AG09309 (cell line): ENCODE measurements around the gene B4GALT1.
"Not testable (repeated sequence)": the region's sequence is repeated elsewhere in the genome, so short reads cannot be mapped to it uniquely, and the experiment has no call there.

Source experiments
- DNase-seq: peaks from one replicate; pipeline ENCODE4 v3.0.0-alpha.2; 2010; ENCODE audit warnings: low read depth
- H3K4me3 ChIP-seq: 2 replicates; pipeline ENCODE4 v1.5.1; 2011; ENCODE audit warnings: mild to moderate bottlenecking, low read depth, low read length, moderate library complexity; ENCODE audit not compliant: control insufficient read depth
- CTCF ChIP-seq: IDR thresholded peaks from 2 replicates; pipeline ENCODE4 v1.5.1; 2011; ENCODE audit warnings: mild to moderate bottlenecking, low read depth, low read length, inconsistent platforms; ENCODE audit not compliant: insufficient read depth, control insufficient read depth; ENCODE audit errors: missing control alignments

The B4GALT1 gene

DNA sequence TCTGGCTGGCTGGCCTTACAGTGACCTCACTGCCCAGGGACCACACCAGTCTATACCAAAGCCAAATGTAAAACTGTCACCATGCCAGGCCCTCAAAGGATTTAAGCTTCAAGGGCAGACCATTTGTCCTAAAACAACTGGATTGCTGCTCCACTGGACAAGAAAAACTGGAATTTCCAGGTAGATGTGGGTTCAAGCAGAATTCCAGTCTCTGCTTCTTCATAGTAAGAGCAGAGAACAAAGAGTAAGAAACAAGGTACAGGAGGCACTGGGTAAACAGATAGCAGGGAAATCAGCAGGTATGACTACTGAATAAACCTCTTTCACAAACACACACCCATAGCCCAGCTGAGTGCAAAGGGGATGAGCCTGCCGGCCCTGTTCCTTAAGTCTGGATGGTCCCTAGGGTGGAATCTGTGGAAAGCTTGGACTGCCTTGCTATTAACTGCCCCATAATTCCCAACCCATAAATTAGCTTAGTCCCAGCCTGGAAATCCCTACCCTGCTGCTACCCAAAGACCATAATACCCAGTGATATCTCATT lies 5.5 kb downstream of the B4GALT1 start:
- no peak for TF ChIP-seq CTCF
- H3K4me3 ChIP-seq: peak overlapping the region; percentile 18
- no peak for DNase-seq

DNA sequence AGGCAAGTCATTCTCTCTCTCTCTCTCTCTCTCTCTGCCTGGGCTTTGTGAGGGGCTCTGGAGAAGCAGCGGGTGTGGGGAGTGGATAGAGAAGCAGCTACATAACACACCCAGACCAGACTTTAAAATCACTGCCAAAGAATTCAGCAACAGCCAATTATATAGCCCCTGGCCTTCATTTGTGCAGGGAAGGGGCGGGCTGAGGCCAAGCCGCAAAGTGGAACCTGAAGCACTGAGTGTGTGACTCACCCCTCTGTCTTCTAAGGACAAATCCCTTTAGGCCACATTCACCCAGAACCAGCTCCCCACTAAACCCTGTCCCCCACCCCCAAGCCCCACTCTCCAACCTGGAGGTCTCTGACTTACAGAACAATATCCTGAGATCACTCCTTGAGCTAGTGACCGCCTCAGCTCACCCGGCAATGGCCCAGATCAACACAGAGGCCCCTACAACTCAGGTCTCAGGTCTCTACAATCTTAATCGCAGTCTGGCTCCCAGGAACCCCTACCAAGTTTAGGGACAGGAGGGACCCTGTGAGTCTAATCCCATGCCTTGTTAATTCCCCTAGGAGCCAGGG lies 6.0 kb downstream of the B4GALT1 start:
- no peak for TF ChIP-seq CTCF
- peak; percentile 92 for DNase-seq
- peak overlapping the region; percentile 18 for H3K4me3 ChIP-seq

DNA sequence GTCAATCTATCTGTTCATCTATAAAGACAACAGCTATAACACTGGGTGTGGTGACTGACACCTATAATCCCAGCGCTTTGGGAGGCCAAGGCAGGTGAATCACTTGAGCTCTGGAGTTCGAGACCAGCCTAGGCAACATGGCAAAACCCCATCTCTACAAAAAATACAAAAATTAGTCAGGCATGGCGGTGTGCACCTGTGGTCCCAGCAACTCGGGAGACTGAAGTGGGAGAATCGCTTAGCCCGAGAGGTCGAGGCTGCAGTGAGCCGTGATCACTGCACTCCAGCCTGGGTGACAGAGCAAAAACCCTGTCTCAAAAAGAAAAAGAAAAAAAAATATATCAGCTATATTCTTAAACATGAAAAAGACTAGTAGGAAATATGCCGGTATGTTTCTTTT lies 6.7 kb downstream of the B4GALT1 start:
- not testable (repeated sequence) for H3K4me3 ChIP-seq, DNase-seq

- H3K4me3 ChIP-seq: no peak overlapping the region
- no peak for DNase-seq
- TF ChIP-seq CTCF: no peak
These were observed 7.4 kb downstream of the B4GALT1 start for GRCh38 chr9:33159777-33160127.

- TF ChIP-seq CTCF: no peak
- no peak for DNase-seq
- H3K4me3 ChIP-seq: no peak overlapping the region
These were observed 8.0 kb downstream of the B4GALT1 start for GRCh38 chr9:33158843-33159776.

GRCh38 chr9:33157960-33158842 lies 8.9 kb downstream of the B4GALT1 start:
- H3K4me3 ChIP-seq: no peak overlapping the region
- DNase-seq: no peak
- TF ChIP-seq CTCF: peak; percentile 1
